Gastrocnemius medialis (tissue), 4 donors: ENCODE data around the gene CRNKL1.

Experiments used
- CTCF ChIP-seq, 5 experiments: fragments of 450-650 bp in 3 of 5; fragments of 200-600 bp in 2 of 5; sonication (generic) in 2 of 5; IDR thresholded peaks in 4 of 5; conservative IDR thresholded peaks in 1 of 5; 1 replicate in 4 of 5; 2 replicates in 1 of 5; pipeline ENCODE4 v1.5.1; 2016 to 2019; ENCODE audit warnings: antibody characterized with exemption in 5 of 5, mild to moderate bottlenecking in 3 of 5, moderate library complexity in 3 of 5
- POLR2A ChIP-seq, 2 donors: fragments of 450-650 bp; IDR thresholded peaks; one replicate each; pipeline ENCODE4 v1.6.1; 2017; ENCODE audit warnings: antibody characterized with exemption in 2 of 2, mild to moderate bottlenecking in 2 of 2, moderate library complexity in 2 of 2

- TF ChIP-seq POLR2A (IDR thresholded peaks at IDR 0.05) (no peak), CTCF (IDR thresholded peaks at IDR 0.05 in 4 of 5, conservative IDR thresholded peaks at IDR 0.05 in 1 of 5) (no peak)
Measured at GRCh38 chr20:20034486-20034885, 17.8 kb downstream of the CRNKL1 start.
